GM10847 (cell line): ENCODE results near the gene MYH11.

Experiments
- POLR2A ChIP-seq: IDR thresholded peaks from 2 replicates; pipeline ENCODE4 v1.6.1; 2011; ENCODE audit not compliant: insufficient read length; ENCODE audit errors: extremely low read depth

MYH11 gene

GRCh38 chr16:15885560-15886001 is 28.8 kb upstream of the MYH11 start:
- TF ChIP-seq POLR2A: no peak

- TF ChIP-seq POLR2A: no peak
These were observed 25.7 kb upstream of the MYH11 start for GRCh38 chr16:15882563-15882962.

GRCh38 chr16:15881794-15882379 is 25.1 kb upstream of the MYH11 start:
- no peak for TF ChIP-seq POLR2A

- no peak for TF ChIP-seq POLR2A
These were observed 23.8 kb upstream of the MYH11 start for GRCh38 chr16:15880434-15881308.

GRCh38 chr16:15879255-15879811 is 22.5 kb upstream of the MYH11 start:
- no peak for TF ChIP-seq POLR2A

GRCh38 chr16:15876503-15876902 is 19.7 kb upstream of the MYH11 start:
- no peak for TF ChIP-seq POLR2A

GRCh38 chr16:15874745-15875314 is 18.0 kb upstream of the MYH11 start:
- TF ChIP-seq POLR2A: no peak

GRCh38 chr16:15873737-15874136 is 16.9 kb upstream of the MYH11 start:
- no peak for TF ChIP-seq POLR2A

GRCh38 chr16:15873301-15873700 is 16.5 kb upstream of the MYH11 start:
- TF ChIP-seq POLR2A: no peak

GRCh38 chr16:15870011-15870410 is 13.2 kb upstream of the MYH11 start:
- TF ChIP-seq POLR2A: no peak

GRCh38 chr16:15866451-15866850 is 9.6 kb upstream of the MYH11 start:
- TF ChIP-seq POLR2A: no peak

- no peak for TF ChIP-seq POLR2A
These were observed 8.9 kb upstream of the MYH11 start for GRCh38 chr16:15865742-15866141.

- TF ChIP-seq POLR2A: no peak
These were observed 8.1 kb upstream of the MYH11 start for GRCh38 chr16:15864939-15865338.

GRCh38 chr16:15861996-15862395 is 5.2 kb upstream of the MYH11 start:
- TF ChIP-seq POLR2A: no peak

GRCh38 chr16:15858921-15859668 is 2.3 kb upstream of the MYH11 start:
- no peak for TF ChIP-seq POLR2A
